Endothelial cell (in vitro differentiated cells): ENCODE measurements around the gene LYST. TPM values are rescaled to one million over a fixed set of nuclear protein-coding genes. Genes with fewer than 3 reads are reported as not detected.

Experiments used
- DNase-seq: peaks from one replicate; pipeline ENCODE4 v3.0.0; 2021; ENCODE audit warnings: low spot score
- H3K27ac Mint-ChIP-seq: one replicate; pipeline ENCODE4 v1.8.0; 2021; ENCODE audit warnings: mixed read lengths, inconsistent platforms; ENCODE audit not compliant: unreplicated experiment
- H3K27me3 Mint-ChIP-seq: one replicate; pipeline ENCODE4 v1.8.0; 2021; ENCODE audit warnings: mild to moderate bottlenecking, moderate library complexity, mixed read lengths, inconsistent platforms; ENCODE audit not compliant: unreplicated experiment
- H3K36me3 Mint-ChIP-seq: one replicate; pipeline ENCODE4 v1.8.0; 2021; ENCODE audit warnings: mild to moderate bottlenecking, low read depth, mixed read lengths, inconsistent platforms; ENCODE audit not compliant: unreplicated experiment
- H3K4me1 Mint-ChIP-seq: one replicate; pipeline ENCODE4 v1.8.0; 2021; ENCODE audit warnings: mild to moderate bottlenecking, mixed read lengths, inconsistent platforms; ENCODE audit not compliant: unreplicated experiment
- H3K4me3 Mint-ChIP-seq: one replicate; pipeline ENCODE4 v1.8.0; 2021; ENCODE audit warnings: mild to moderate bottlenecking, mixed read lengths, inconsistent platforms; ENCODE audit not compliant: unreplicated experiment
- H3K9me3 Mint-ChIP-seq: one replicate; pipeline ENCODE4 v1.8.0; 2021; ENCODE audit warnings: mixed read lengths, inconsistent platforms; ENCODE audit not compliant: unreplicated experiment
- total RNA-seq: library from RNA; stranded (reverse); fragmentation: NEBNext Ultra II Directional; extraction: Animal tissue kit (Norgen Biotek cat#: 25700); gene quantifications from one replicate; pipeline ENCODE4 v1.2.1, GENCODE V29; 2021; ENCODE audit not compliant: unreplicated experiment
- TF ChIP-seq, protein P1 (sequence below): fragments of 200-600 bp; sonication (generic); IDR thresholded peaks from one replicate; pipeline ENCODE4 v1.5.0; 2021; ENCODE audit warnings: antibody characterized with exemption; ENCODE audit not compliant: unreplicated experiment

The LYST gene
- total RNA-seq, 1 donor from 2014 or later = 7.4 TPM

DNA sequence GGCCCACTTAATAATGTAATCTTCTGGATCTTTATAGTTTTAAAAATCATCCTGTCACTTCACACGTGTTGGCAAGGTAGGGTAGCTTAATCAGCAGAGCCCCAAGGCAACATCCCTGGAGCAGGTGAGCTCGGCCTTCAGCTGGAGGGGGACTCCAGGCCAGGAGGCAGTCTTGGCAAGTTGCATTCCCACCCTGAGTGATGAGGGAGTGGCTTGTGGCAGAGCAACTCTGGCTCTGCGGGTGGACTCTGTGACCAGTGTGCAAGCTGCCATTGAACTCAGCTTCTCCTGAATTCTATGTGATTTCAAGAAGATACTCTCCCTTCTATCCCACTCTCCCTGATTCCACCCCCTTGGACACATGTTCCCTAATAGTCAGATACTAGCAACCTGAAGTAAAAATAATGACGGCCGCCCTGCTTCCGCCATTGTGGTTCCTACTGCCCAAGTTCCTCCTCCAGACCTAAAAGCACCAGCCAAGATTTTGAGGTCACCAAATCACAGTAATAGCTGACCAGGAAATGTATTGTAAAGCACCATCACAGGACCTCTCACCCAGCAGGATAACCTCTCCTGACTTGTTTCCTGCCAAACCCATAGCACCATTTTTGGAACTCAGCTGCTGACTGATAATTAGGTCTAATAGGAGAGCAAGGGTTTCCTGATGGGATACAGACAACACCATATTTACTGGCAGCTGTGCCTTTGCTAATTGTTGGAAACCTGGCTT lies 11.5 kb upstream of the LYST start:
- no peak overlapping the region for H3K27ac Mint-ChIP-seq

DNA sequence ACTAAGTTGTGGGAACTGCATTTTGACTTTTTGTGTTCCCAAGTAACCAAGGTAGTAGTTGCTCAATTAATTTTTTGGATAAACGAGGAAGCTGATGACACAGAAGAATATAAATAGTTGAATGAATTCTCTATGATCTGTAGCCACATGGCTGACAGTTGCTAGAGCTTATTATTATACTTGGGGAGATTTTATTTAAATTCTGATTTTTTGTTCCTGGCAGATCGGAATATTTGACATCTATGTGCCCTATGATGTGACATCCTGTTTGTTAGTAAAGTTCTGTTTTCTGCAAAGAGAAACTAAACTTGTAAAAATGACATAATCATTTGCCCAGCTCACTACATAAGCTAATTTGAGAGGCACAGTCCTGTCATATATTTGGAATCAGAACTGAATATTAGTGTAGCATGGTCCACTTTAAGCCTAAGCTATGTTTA lies 9.7 kb upstream of the LYST start:
- H3K27ac Mint-ChIP-seq = no peak overlapping the region
- no peak overlapping the region for H3K4me3 Mint-ChIP-seq
- no peaks in the 10 kb centered on the region for H3K27me3 Mint-ChIP-seq
- no peaks in the 10 kb centered on the region for H3K36me3 Mint-ChIP-seq
- DNase-seq = no peak
- H3K4me1 Mint-ChIP-seq = peaks cover 3% of the 10 kb centered on the region
- no peaks in the 10 kb centered on the region for H3K9me3 Mint-ChIP-seq
- TF ChIP-seq, protein P1, sequence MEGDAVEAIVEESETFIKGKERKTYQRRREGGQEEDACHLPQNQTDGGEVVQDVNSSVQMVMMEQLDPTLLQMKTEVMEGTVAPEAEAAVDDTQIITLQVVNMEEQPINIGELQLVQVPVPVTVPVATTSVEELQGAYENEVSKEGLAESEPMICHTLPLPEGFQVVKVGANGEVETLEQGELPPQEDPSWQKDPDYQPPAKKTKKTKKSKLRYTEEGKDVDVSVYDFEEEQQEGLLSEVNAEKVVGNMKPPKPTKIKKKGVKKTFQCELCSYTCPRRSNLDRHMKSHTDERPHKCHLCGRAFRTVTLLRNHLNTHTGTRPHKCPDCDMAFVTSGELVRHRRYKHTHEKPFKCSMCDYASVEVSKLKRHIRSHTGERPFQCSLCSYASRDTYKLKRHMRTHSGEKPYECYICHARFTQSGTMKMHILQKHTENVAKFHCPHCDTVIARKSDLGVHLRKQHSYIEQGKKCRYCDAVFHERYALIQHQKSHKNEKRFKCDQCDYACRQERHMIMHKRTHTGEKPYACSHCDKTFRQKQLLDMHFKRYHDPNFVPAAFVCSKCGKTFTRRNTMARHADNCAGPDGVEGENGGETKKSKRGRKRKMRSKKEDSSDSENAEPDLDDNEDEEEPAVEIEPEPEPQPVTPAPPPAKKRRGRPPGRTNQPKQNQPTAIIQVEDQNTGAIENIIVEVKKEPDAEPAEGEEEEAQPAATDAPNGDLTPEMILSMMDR = no peak

More for the DNA sequence above, 11.5 kb upstream of the LYST start:
- Mint-ChIP-seq H3K36me3 (no peaks in the 10 kb centered on the region), H3K9me3 (no peaks in the 10 kb centered on the region), H3K27me3 (no peaks in the 10 kb centered on the region), H3K4me1 (peaks cover 3% of the 10 kb centered on the region), H3K4me3 (no peak overlapping the region)
- TF ChIP-seq, protein P1 = no peak
- no peak for DNase-seq

DNA sequence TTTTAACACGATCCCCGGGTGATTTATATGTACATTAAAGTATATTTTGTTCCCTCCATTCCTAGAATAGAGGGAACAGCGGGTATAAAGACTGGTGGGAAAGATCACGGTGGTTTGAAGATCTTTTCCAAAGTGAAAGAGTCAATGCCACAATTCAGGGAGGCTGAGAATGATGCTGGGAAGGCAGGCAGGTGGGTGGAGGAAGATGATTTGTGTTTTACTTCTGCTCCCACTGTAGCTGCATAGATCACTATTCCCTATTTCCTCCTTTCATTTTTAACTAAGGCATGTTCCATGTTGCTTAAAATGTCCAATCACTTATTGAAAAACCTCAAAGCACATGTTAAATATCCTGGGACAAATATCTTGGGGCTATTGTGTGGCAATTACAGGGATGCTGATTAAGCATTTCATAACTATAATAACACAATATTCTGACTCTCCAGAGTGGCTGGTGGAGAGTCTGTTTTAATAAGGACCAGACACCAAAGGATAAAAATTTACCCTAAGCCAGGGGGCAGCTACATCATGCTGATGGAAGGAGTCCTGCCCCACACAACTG lies 8.4 kb upstream of the LYST start:
- TF ChIP-seq, protein P1 = no peak
- Mint-ChIP-seq H3K27me3 (no peaks in the 10 kb centered on the region), H3K27ac (no peak overlapping the region), H3K36me3 (no peaks in the 10 kb centered on the region), H3K4me3 (no peak overlapping the region), H3K9me3 (no peaks in the 10 kb centered on the region), H3K4me1 (peaks cover 3% of the 10 kb centered on the region)
- DNase-seq = no peak

DNA sequence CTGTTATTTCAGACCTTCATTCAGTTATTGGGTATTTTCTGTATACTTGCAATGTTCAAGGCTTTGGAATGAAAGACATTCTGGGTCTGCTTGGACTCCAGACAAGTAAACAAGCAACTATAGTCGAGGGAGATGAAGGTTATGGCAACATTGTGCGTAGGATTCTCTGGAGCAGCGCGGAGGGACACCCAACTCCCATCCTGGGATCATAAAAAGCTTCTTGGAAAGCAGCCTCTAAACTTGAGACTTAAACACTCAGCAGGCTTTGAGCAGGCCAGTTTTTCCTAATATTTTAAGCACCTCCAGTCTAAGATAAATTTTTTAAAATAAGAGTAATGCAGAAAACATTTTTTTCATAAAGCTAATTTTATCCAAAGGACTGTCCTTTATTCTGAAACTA lies 7.6 kb upstream of the LYST start:
- TF ChIP-seq, protein P1 = no peak
- Mint-ChIP-seq H3K27ac (no peak overlapping the region), H3K4me1 (peaks cover 3% of the 10 kb centered on the region), H3K4me3 (no peak overlapping the region), H3K9me3 (no peaks in the 10 kb centered on the region), H3K36me3 (no peaks in the 10 kb centered on the region), H3K27me3 (no peaks in the 10 kb centered on the region)
- DNase-seq = no peak

DNA sequence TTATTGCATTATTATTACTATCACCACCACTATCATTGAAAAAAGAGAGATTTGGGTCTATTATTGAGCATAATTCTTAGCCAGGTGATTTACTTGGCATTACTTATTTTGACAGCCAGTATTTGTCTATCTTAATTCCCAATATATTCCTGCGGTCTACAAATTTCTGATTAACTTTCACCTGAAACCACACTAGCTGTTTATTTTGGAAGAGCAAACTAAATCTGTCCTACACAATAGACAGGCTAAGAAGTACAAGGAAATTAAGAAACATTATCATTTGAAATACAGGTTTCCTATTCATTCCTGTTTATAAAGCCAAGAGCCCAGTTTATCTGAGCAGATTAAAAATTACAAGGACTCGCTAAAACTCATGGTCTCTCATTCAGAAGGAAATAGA lies 6.9 kb upstream of the LYST start:
- no peak for DNase-seq
- Mint-ChIP-seq H3K4me1 (peaks cover 3% of the 10 kb centered on the region), H3K27ac (no peak overlapping the region), H3K4me3 (no peak overlapping the region), H3K9me3 (no peaks in the 10 kb centered on the region), H3K36me3 (no peaks in the 10 kb centered on the region), H3K27me3 (no peaks in the 10 kb centered on the region)
- TF ChIP-seq, protein P1 = no peak
